Measurements from ENCODE around the gene EIF4E3. TPM values are rescaled to one million over a fixed set of nuclear protein-coding genes. Genes with fewer than 3 reads are reported as not detected.

The EIF4E3 gene
- total RNA-seq, 1 experiment from 2014 or later, result 0.28 TPM

DNA sequence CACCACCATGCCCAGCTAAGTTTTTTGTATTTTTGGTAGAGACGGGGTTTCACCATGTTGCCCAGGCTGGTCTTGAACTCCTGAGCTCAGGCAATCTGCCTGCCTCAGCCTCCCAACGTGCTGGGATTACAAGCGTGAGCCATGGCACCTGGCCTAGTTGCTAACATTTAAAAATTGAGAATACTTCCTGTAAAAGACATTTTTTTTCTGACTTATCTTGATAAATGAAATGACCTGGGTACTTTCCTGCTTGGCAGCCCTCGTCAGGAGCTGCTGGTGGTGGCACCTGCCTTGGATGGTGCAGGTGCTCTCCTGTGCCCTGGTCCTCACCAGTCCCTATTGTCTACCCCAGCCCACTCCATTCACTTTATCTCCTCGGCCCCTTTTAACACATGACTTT lies 74.8 kb downstream of the EIF4E3 start:
- no peak for DNase-seq (ENCODE audit: low spot score)

DNA sequence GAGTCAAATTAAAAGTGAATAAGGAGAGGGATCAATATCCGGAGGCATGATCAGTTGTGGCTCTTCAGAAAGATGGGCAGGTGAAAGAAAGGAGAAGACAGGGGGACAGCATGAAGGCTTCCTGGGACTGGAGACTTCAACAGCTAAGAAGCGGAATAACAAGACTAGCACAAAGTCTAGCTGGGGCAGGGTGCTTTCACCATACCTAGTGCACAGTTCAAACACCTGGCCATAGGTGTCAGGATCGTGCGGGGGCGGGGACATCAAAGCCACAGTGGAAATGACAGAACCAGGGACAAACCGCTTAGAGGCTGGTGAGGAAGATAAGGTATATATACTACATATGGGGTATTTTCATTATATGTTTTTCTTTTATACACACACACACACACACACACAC lies 75.4 kb downstream of the EIF4E3 start:
- peak; percentile 12 for DNase-seq (ENCODE audit: low spot score)

DNA sequence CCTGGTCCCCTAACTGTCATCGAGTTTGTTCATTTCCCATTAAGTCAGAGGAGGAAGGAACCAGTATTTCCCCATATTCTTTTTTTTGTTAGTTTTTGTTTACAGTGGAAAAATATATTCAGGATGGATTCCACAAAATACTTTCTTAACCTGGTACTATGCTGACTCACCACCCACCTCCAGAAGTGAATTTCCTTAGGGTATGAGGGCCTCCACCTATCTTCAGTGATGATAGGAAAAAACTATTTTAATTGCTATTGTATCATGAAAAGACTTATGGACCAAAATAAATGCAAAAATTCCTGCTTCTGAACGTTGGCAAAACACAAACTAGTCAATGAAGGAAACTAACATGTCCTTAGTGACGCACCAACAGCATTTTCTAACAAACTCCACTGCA lies 77.5 kb downstream of the EIF4E3 start:
- DNase-seq (ENCODE audit: low spot score), result no peak

DNA sequence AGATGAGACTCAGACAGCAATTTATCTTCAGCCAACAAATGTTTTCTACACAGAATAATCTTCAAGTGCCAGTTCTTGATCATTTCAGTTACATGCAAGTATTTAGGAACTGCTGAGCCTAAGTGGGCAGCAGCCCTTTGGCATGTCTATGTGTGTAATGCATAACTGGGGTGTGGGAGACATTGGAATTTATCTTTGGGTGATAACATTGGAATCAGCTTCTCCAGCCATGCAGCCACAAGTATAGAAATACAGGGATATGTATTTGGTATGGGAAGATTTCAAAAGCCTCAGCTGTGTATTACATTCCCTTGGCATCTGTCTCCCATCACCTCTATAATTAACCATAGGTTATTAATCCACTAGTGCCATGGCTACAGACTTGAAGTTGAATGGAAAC lies 78.2 kb downstream of the EIF4E3 start:
- DNase-seq (ENCODE audit: low spot score), result no peak

DNA sequence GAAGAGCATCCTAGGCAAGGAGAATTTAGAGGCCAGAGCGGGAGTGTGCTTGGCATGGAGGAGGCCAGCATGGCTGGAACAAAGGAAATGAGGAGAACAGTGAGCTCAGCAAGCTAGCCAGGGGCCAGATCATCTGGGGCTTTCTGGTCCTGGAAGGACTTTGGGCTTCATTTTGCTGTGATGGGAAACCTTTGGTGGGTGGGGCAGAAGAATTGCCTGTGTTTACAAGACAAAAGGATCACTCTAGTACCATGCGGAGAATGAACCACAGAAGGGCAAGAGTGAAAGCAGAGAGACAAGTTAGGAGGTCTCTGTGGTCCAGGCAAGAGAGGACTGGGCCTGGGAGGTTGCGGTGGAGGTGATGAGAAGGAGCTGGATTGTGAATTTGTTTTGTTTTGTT lies 80.1 kb downstream of the EIF4E3 start:
- no peak for DNase-seq (ENCODE audit: low spot score)

DNA sequence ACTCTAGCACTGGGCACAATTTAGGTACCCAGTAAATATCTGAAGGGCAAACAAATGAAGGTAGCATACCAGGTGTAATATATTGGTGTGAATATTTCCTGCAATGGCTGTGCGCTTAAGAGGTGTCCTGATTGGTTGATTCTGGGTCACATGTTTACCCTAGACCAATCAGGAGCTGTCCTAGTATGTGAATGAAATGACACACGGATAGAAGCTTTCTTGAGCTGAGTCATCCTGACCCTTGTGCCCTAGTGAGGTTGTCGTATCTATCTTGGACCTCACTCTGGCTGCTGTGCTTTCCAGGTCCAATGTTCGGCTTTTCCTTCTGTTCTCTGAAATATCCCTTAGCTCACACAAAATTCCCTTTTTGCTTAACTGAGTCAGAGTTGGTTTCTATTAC lies 83.5 kb downstream of the EIF4E3 start:
- peak; percentile 7 for DNase-seq (ENCODE audit: low spot score)

DNA sequence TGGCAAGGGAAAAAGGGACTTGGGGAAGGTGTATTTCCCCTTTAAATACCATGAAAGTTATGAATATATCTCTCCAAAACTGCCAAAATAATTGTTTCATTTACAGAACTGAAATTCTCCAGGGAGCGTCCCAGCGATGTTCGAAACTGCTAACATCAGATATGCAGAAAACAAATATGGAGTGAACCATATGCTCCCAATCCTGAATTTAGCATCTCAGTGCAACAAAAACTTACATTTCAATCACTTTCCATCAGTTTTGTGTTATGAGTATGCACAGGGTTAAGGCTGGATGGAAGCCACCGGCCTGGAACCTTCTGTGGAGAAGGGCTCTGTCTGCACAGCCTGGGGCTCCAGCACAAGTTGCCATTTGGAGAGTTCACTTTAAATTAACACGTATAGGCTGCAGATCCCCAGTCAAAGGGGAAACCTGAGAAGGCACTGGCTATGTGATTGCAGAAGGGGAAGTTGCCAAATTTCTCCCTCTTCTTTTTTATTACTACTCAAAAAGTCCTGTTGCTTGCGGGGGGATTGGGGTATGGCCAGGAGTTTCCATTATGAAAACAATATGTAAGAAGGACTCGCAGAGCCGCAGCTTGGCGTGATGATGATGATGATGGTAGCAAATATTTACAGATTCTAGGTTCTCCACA lies 84.7 kb downstream of the EIF4E3 start:
- DNase-seq (ENCODE audit: low spot score), result no peak

DNA sequence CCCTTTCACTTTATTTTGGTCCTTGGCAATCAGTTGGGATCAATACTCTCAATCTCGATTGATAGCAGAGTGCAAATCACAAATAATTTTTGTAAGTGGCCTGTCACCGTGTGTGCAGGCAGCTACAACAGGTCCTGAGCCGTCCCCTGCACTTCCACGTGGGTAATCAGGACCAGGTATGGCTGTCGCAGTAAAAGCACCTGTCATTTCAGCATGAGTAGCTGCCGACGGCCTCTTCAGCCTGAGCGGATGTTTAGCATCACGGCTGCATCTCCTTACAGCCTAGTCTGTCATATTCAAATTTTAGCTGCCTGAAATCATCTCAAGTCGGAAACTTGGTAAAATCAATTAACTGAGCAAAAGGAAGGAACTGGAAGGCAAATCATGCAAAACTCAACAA lies 88.7 kb downstream of the EIF4E3 start:
- no peak for DNase-seq (ENCODE audit: low spot score)

DNA sequence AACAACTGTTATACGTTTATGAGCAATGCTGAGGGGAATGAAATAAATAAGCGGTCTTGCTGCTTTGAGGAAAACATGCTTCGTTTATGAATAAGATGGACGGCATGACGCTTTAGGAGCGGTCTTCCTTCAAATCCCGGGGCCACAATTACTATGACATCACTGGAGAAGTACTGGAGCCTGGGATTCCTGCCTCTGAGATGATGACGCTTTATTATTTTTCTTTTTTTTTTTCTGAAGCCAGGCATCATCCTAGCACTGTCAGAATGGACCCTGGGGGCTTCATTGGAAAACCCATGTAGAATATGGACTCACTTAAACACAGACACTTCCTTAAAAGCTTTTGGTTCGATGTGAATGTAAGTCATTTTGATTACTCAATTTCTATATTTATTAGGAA lies 89.2 kb downstream of the EIF4E3 start:
- no peak for DNase-seq (ENCODE audit: low spot score)

DNA sequence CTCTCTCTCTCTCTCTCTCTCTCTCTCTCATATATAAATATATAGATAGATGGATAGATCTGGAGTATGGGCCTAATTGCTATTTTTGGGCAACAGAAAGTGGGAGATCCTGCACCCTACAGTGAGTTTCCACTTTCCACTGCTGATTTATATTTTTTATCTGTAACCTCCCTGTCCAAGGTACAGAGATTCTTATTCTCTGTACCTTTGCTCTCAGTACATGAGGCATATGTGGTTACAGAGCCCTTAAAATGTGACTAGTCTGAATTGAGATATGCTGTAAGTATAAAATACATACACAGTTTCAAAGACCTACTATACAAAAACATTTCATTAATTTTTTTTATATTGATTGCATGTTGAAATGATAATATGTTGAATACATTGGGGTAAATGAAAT lies 90.5 kb downstream of the EIF4E3 start:
- no peak for DNase-seq (ENCODE audit: low spot score)

DNA sequence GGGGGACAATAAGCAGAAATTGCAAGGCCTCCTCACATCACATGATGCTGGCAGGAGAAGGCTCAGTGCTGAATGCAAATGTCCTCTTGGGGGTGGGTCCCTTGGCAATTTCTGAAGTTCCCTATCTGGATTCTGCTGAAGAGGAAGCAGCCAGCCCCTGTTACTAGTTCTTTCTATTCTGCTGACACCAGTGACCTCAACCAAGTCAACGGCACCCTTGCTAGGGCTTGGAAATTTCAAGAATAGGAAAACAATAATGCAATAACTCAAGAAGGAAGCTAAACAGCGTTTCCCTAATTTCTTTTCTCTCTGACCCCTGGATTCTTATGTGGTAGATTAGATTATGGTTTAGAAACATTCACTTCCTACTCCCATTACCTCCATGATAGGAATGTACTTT lies 95.5 kb downstream of the EIF4E3 start:
- DNase-seq (ENCODE audit: low spot score), result no peak

DNA sequence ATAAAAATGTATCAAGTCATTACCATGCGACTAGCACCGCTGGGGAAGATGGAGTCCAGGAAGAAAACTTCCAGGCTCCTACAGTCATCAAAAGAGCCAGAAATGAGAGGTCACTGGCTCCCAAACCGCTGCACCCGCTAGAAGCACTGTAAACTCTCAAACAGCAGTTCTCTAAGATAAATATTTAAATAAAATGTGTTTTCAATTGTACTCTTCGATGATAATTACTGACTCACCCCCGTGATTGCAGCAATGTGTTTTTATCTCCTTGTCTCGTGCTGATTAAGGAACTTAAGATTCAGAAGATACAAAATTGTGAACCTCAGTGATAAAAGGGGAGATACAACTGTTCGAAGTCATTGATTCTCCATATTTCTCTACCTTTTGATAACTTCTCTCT lies 95.9 kb downstream of the EIF4E3 start:
- DNase-seq (ENCODE audit: low spot score), result no peak

DNA sequence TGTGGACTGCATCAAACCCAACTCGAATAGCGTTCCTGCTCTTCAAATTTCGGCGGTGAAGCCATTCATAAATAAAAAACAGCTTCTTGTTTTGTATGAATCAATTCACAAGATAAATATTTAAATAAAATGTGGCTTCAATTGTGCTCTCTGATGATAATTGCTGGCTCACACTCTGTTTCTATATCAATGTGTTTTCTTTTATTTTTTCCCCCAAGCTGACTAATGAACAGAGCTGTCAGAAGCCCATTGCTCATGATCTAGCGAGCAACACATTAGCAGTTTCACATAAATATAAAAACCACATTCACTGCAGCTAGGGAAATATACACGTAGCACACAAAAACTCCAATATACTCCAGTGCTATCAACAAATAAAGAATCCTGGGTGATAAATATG lies 96.7 kb downstream of the EIF4E3 start:
- no peak for DNase-seq (ENCODE audit: low spot score)

DNA sequence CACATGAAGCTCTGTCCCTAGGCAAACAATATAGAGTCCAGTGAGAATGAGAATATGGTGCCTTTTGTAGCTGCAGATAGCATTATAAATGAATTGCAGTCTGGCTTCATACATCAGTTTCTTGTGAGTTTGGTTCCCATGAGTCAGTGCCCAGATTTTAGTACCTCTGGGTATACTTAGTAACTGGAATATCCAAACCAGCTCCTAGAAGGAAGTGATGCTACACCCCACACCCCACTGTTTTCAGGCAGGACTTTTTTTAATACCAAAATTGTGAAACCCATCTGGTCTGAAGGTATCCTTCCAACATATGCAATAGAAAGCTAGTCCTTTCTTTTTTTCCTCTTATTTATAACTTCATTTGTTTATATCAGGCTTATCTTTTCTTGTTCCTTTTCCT lies 99.5 kb downstream of the EIF4E3 start:
- no peak for DNase-seq (ENCODE audit: low spot score)

Other genes starting within 250 kb of the EIF4E3 start
- 27.6 and 31.0 TPM in 2 replicates for gene FOXP1, start 141.7 kb downstream of the EIF4E3 start, total RNA-seq (2014; rRNA removed; shearing (Covaris generic))
- not detected in 2 replicates for gene GPR27, start 28.5 kb upstream of the EIF4E3 start, total RNA-seq (2014; rRNA removed; shearing (Covaris generic))
- gene PROK2, start 59.7 kb upstream of the EIF4E3 start, total RNA-seq (2014; rRNA removed; shearing (Covaris generic)), result not detected in 2 replicates